HG02973 (cell line): ENCODE results near the gene TSPYL1.
"Not testable (repeated sequence)": the region's sequence is repeated elsewhere in the genome, so short reads cannot be mapped to it uniquely, and the experiment has no call there.

Experiments
- ATAC-seq: cut with Tn5 transposase; IDR thresholded peaks from one replicate; pipeline ENCODE4 v1.9.1; 2021; ENCODE audit warnings: moderate library complexity; ENCODE audit not compliant: unreplicated experiment

Gene TSPYL1

GRCh38 chr6:116298973-116299372, 19.2 kb upstream of the TSPYL1 start:
- no peak for ATAC-seq

- no peak for ATAC-seq
Observed at GRCh38 chr6:116298273-116298672, 18.5 kb upstream of the TSPYL1 start.

GRCh38 chr6:116292553-116292952, 12.8 kb upstream of the TSPYL1 start:
- ATAC-seq = no peak

DNA sequence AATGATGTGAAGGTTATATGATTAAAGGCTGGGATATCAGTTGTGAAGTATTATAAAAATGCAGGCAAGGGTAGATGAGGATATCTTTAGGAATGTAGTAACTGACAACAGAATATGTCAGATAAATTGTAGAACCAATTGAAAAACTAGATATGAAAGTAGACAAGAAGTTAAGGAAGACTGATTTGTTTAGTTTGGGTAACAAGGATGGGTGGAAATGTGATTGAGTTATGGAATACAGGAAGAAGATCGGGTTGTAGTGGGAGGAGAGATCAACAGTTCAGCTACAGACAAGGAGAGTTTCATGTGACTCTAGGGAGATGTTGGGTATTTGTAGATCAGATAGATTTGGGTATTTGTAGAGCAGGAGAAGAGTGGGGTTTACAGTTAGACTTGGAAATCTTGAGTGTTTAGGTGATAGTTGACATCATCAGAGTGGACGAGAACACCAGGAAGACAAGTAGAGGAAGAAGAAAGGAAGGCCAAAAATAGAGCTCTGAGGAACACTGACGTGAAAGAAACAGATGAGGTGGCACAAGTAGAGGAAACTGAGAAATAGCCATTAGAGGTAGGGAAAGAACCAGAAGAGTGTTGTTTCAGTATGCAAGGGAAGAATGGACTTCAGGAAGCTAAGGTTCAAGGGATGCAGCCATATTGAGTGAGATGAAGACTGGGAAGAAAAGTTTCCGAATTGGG, 12.1 kb upstream of the TSPYL1 start:
- ATAC-seq = no peak

- no peak for ATAC-seq
Observed at GRCh38 chr6:116290799-116291198, 11.1 kb upstream of the TSPYL1 start.

DNA sequence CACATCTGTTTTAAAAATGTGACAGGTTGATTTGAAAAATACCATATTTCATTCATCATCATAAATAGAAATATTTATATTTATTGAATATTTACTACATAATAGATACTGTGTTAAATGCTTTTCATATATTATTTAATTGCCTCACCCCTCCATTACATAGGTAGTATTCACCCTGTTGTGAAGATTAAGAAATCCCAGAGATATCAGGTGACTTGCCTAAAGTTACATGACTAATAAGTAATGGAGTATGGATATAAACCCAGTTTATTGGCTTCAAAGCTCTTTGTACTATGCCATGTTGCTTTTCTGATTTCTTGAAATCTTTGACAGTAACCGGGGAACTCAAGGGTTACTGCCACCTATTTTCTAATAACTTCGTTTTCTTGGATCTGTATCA, 10.1 kb upstream of the TSPYL1 start:
- no peak for ATAC-seq

- peak; percentile 72 for ATAC-seq
Observed at GRCh38 chr6:116287689-116288282, 8.1 kb upstream of the TSPYL1 start.

GRCh38 chr6:116286773-116287358, 7.1 kb upstream of the TSPYL1 start:
- ATAC-seq = no peak

DNA sequence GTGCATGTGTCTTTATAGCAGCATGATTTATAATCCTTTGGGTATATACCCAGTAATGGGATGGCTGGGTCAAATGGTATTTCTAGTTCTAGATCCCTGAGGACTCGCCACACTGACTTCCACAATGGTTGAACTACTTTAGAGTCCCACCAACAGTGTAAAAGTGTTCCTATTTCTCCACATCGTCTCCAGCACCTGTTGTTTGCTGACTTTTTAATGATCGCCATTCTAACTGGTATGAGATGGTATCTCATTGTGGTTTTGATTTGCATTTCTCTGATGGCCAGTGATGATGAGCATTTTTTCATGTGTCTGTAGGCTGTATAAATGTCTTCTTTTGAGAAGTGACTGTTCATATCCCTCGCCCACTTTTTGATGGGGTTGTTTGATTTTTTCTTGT, 5.3 kb upstream of the TSPYL1 start:
- not testable (repeated sequence) for ATAC-seq

GRCh38 chr6:116283191-116283590, 3.5 kb upstream of the TSPYL1 start:
- no peak for ATAC-seq

GRCh38 chr6:116282698-116283097, 3.0 kb upstream of the TSPYL1 start:
- no peak for ATAC-seq

- ATAC-seq = no peak
Observed at GRCh38 chr6:116280933-116281316, 1.2 kb upstream of the TSPYL1 start.

- no peak for ATAC-seq
Observed at GRCh38 chr6:116280161-116280932, 617 bp upstream of the TSPYL1 start.

DNA sequence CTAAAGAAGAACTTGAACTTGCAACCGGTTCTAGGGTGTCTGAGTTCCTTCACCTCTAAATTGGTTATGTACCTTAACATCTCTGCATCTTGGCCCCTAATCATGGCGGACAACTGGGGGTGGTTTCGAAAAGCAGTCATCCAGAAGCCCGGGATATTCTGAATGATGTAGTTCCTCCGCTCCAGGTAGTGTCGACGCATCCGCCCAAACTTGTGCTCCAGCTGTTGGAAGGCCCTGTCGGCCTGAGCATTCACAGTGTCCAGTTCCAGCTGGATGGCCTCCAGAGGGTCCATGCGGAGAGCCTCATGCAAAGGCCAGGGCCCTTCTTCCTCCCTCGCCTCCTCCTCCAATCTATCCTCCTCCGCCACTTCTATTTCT, 887 bp downstream of the TSPYL1 start:
- no peak for ATAC-seq

DNA sequence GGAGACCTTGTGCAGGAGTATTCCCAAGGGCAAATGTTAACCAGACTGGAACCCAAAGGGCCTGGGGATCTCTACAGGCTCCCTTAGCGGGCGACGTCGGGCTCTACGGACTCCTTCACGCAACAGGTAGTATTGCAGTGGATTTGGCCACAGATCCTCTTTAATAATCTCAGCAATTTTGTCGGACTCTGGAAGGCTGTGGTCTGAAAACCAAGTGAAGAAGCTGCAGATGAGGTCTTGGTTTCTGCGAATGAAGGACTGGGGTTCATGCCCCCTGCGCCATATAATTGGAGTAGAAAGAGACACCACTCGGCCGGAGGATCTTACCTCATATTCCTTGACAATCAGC, 1.3 kb downstream of the TSPYL1 start:
- ATAC-seq = no peak

- ATAC-seq = no peak
Observed at GRCh38 chr6:116277124-116277523, 2.6 kb downstream of the TSPYL1 start.

GRCh38 chr6:116271149-116271708, 8.5 kb downstream of the TSPYL1 start:
- no peak for ATAC-seq

DNA sequence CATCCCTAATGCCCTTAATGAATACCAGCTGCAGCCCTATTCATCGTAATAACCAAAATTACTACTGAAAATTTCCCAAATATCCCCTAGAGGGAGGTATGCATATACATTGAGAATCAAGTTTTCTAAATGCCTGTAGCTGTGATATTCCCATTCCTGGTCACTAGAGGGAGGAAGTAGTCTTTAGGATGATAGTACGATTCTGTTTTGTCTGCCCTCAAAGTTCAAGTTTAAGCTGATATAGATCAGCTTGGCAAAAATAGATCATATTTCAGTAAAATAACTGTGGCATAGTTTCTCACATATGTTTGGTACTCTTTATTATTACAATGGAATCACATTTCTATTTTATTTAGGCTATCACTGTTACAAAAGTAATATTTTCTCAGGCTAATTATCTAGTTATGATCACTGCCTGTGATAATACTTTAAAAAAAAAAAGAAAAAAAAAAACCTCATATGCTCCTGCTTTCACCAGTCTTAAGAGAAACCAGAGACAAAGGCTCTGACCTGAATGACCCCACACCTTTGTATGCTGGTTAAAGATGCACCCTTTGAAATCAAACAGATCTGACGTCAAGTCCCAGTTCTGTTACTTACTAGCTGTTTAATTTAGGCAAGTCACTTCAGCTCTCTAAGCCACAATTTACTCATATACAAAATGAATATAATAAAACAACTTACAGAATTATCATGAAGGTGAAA, 11.0 kb downstream of the TSPYL1 start:
- ATAC-seq = peak; percentile 73

- ATAC-seq = peak; percentile 13
Observed at GRCh38 chr6:116267836-116268588, 11.7 kb downstream of the TSPYL1 start.

DNA sequence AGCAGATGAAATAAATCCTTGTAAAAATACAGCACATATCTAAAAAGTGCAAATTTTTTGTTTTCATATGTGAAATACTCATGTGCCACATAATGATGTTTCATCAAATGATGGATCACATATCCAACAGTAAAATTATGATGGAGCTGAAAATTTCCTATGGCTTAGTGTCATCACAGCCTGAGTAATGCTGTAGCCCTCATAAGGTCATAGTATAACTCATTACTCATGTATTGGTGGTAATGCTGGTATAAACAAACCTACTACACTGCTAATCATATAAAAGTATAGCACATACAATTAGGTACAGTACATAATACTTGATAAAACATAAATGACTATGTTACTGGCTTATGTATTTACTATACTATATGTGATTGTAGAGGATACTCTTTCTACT, 12.9 kb downstream of the TSPYL1 start:
- no peak for ATAC-seq
